Loucy (cell line): ENCODE results near the gene CIRBP.

Source experiments
- H2AFZ ChIP-seq: fragments of 200-600 bp; sonication (generic); 2 replicates; pipeline ENCODE4 v1.6.0; 2016; ENCODE audit warnings: antibody characterized with exemption, mild to moderate bottlenecking, low read length, moderate library complexity
- H3F3A ChIP-seq: fragments of 200-600 bp; 2 replicates; pipeline ENCODE4 v1.6.0; 2016; ENCODE audit warnings: antibody characterized with exemption, low read depth, mild to moderate bottlenecking
- H3K27me3 ChIP-seq: fragments of 200-600 bp; sonication (generic); 2 replicates; pipeline ENCODE4 v1.6.1; 2014; ENCODE audit warnings: low read length, mild to moderate bottlenecking; ENCODE audit not compliant: insufficient read depth, poor library complexity, severe bottlenecking
- H3K36me3 ChIP-seq: fragments of 200-600 bp; sonication (generic); 2 replicates; pipeline ENCODE4 v1.6.1; 2016; ENCODE audit warnings: low read length; ENCODE audit not compliant: insufficient read depth
- H3K4me1 ChIP-seq: fragments of 200-600 bp; sonication (generic); 2 replicates; pipeline ENCODE4 v1.5.1; 2014; ENCODE audit warnings: low read length, mild to moderate bottlenecking; ENCODE audit not compliant: insufficient read depth, poor library complexity, severe bottlenecking
- H3K4me2 ChIP-seq: fragments of 200-600 bp; sonication (generic); 2 replicates; pipeline ENCODE4 v1.6.0; 2014; ENCODE audit warnings: antibody characterized with exemption, low read length, low read depth, mild to moderate bottlenecking; ENCODE audit not compliant: poor library complexity, severe bottlenecking
- H3K4me3 ChIP-seq: fragments of 200-600 bp; sonication (generic); 2 replicates; pipeline ENCODE4 v1.5.1; 2014; ENCODE audit warnings: low read length, mild to moderate bottlenecking, mixed read lengths; ENCODE audit not compliant: poor library complexity, severe bottlenecking
- H3K79me2 ChIP-seq: fragments of 200-600 bp; sonication (generic); 2 replicates; pipeline ENCODE4 v1.6.1; 2014; ENCODE audit warnings: low read length; ENCODE audit not compliant: insufficient read depth
- H3K9ac ChIP-seq: fragments of 200-600 bp; sonication (generic); 2 replicates; pipeline ENCODE4 v1.6.0; 2014; ENCODE audit warnings: mild to moderate bottlenecking, low read depth, low read length, moderate library complexity; ENCODE audit not compliant: poor library complexity, severe bottlenecking
- H3K9me2 ChIP-seq: fragments of 200-600 bp; sonication (generic); replicated peaks from 2 replicates; pipeline ENCODE4 v1.6.1; 2016; ENCODE audit warnings: low read depth, low read length, mixed read lengths
- H3K9me3 ChIP-seq: fragments of 200-600 bp; sonication (generic); 2 replicates; pipeline ENCODE4 v1.6.1; 2014; ENCODE audit warnings: mild to moderate bottlenecking, antibody characterized with exemption, low read length, low read depth; ENCODE audit not compliant: insufficient read depth
- H4K20me1 ChIP-seq: fragments of 200-600 bp; sonication (generic); 2 replicates; pipeline ENCODE4 v1.6.0; 2014; ENCODE audit warnings: antibody characterized with exemption, low read length, mild to moderate bottlenecking; ENCODE audit not compliant: insufficient read depth, poor library complexity, severe bottlenecking
- CTCF ChIP-seq: fragments of 200-600 bp; sonication (generic); conservative IDR thresholded peaks from 2 replicates; pipeline ENCODE4 v1.5.1; 2014; ENCODE audit warnings: mild to moderate bottlenecking, antibody characterized with exemption, low read length
- EZH2phosphoT487 ChIP-seq: fragments of 200-600 bp; IDR thresholded peaks from 2 replicates; pipeline ENCODE4 v1.6.1; 2018; ENCODE audit warnings: antibody characterized with exemption, mild to moderate bottlenecking, moderate library complexity, borderline replicate concordance

The CIRBP gene

GRCh38 chr19:1227304-1228054 lies 41.7 kb upstream of the CIRBP start:
- Histone ChIP-seq H3K4me1 (no peaks in the 10 kb centered on the region), H3K36me3 (peaks cover 6% of the 10 kb centered on the region; the same call in 1 of the 2 replicates), H4K20me1 (no peaks in the 10 kb centered on the region), H3K4me3 (no peak overlapping the region), H3F3A (no peaks in the 10 kb centered on the region), H3K27me3 (no peaks in the 10 kb centered on the region), H3K4me2 (no peak overlapping the region), H3K9me2 (no peaks in the 10 kb centered on the region), H3K9ac (no peak overlapping the region), H3K9me3 (no peaks in the 10 kb centered on the region), H3K79me2 (no peaks in the 10 kb centered on the region), H2AFZ (no peak overlapping the region)
- no peak for TF ChIP-seq CTCF
- no peak for TF ChIP-seq EZH2phosphoT487

GRCh38 chr19:1228161-1228957 lies 40.8 kb upstream of the CIRBP start:
- Histone ChIP-seq H3K9me3 (no peaks in the 10 kb centered on the region), H3F3A (no peaks in the 10 kb centered on the region), H3K9ac (no peak overlapping the region), H4K20me1 (no peaks in the 10 kb centered on the region), H3K27me3 (no peaks in the 10 kb centered on the region), H3K4me3 (no peak overlapping the region), H3K36me3 (peaks cover 6% of the 10 kb centered on the region; the same call in 1 of the 2 replicates), H3K79me2 (no peaks in the 10 kb centered on the region), H2AFZ (no peak overlapping the region), H3K4me2 (no peak overlapping the region), H3K9me2 (no peaks in the 10 kb centered on the region), H3K4me1 (no peaks in the 10 kb centered on the region)
- TF ChIP-seq CTCF (no peak), EZH2phosphoT487 (no peak)

GRCh38 chr19:1229056-1229923 lies 39.8 kb upstream of the CIRBP start:
- TF ChIP-seq EZH2phosphoT487 (no peak), CTCF (no peak)
- H3K9me2 ChIP-seq: no peaks in the 10 kb centered on the region
- H4K20me1 ChIP-seq: no peaks in the 10 kb centered on the region
- no peaks in the 10 kb centered on the region for H3K27me3 ChIP-seq
- H3K4me2 ChIP-seq: no peak overlapping the region
- no peaks in the 10 kb centered on the region for H3K79me2 ChIP-seq
- no peaks in the 10 kb centered on the region for H3F3A ChIP-seq
- no peak overlapping the region for H2AFZ ChIP-seq
- H3K9ac ChIP-seq: no peak overlapping the region
- H3K4me1 ChIP-seq: no peaks in the 10 kb centered on the region
- H3K4me3 ChIP-seq: no peak overlapping the region
- peaks cover 6% of the 10 kb centered on the region; the same call in 1 of the 2 replicates for H3K36me3 ChIP-seq
- no peaks in the 10 kb centered on the region for H3K9me3 ChIP-seq
